Esophagus muscularis mucosa (tissue), 4 donors: ENCODE data around the gene TMA7.

Experiments used
- EP300 ChIP-seq: sonication (generic); formaldehyde crosslinking; IDR thresholded peaks from one replicate; pipeline ENCODE4 v1.6.1; 2017; ENCODE audit warnings: antibody characterized with exemption
- POLR2A ChIP-seq: fragments of 450-650 bp; IDR thresholded peaks from one replicate; pipeline ENCODE4 v1.6.1; 2017; ENCODE audit warnings: antibody characterized with exemption, moderate library complexity, mild to moderate bottlenecking, low read depth
- POLR2AphosphoS5 ChIP-seq, 2 donors: sonication (generic); formaldehyde crosslinking; IDR thresholded peaks; one replicate each; pipeline ENCODE4 v1.6.1; 2017; ENCODE audit warnings: antibody characterized with exemption in 2 of 2
- TF ChIP-seq, protein P1 (sequence below), 3 experiments: fragments of 200-600 bp in 2 of 3; fragments of 450-650 bp in 1 of 3; sonication (generic) in 2 of 3; IDR thresholded peaks; one replicate each; pipeline ENCODE4 v1.5.1; 2017 to 2019; ENCODE audit warnings: antibody characterized with exemption in 3 of 3, mild to moderate bottlenecking in 2 of 3, moderate library complexity in 1 of 3

DNA sequence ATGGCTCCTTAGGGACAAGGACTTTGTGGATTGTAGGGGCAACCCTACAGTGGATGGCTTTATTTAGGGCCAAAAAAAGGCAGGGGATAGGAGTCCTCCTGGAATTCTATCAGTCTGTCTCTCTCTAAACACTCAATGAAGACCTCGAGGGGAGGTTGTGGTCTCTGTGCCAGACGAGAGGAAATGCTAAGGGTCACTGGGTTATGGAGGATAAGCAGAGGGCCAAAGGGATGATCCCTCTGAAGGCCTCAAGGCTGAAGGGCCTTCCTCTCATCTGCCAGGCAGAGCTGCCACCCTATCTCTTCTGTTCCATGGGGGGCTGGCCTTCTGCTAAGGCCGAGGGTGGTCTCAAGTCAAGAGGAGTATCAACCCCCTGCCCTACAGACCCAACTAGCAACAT is 37.1 kb upstream of the TMA7 start:
- TF ChIP-seq, protein P1, sequence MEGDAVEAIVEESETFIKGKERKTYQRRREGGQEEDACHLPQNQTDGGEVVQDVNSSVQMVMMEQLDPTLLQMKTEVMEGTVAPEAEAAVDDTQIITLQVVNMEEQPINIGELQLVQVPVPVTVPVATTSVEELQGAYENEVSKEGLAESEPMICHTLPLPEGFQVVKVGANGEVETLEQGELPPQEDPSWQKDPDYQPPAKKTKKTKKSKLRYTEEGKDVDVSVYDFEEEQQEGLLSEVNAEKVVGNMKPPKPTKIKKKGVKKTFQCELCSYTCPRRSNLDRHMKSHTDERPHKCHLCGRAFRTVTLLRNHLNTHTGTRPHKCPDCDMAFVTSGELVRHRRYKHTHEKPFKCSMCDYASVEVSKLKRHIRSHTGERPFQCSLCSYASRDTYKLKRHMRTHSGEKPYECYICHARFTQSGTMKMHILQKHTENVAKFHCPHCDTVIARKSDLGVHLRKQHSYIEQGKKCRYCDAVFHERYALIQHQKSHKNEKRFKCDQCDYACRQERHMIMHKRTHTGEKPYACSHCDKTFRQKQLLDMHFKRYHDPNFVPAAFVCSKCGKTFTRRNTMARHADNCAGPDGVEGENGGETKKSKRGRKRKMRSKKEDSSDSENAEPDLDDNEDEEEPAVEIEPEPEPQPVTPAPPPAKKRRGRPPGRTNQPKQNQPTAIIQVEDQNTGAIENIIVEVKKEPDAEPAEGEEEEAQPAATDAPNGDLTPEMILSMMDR (IDR thresholded peaks at IDR 0.05) = no peak
- TF ChIP-seq POLR2AphosphoS5 (IDR thresholded peaks at IDR 0.05) (no peak), POLR2A (no peak), EP300 (no peak)
